Activated CD4-positive, CD25-positive, alpha-beta regulatory T cell treated with anti-CD3 and anti-CD28 coated beads, Interleukin-2, amount 50 U/mL, for 24 hours (primary cell): ENCODE measurements around the gene PRKACA.
A peak's percentile ranks its signal among the peaks of the same experiment; 100 is the strongest.
"Not testable (repeated sequence)": the region's sequence is repeated elsewhere in the genome, so short reads cannot be mapped to it uniquely, and the experiment has no call there.

Experiments used
- ATAC-seq, 2 donors: fragments of 150-1000 bp; cut with Tn5 transposase; one replicate each; pipeline ENCODE4 v1.10.0; 2021; ENCODE audit warnings: mild to moderate bottlenecking in 1 of 2, moderate library complexity in 1 of 2

The PRKACA gene

GRCh38 chr19:14066134-14066533 lies 51.4 kb downstream of the PRKACA start:
- no peak for ATAC-seq

GRCh38 chr19:14063105-14063504 lies 54.5 kb downstream of the PRKACA start:
- no peak for ATAC-seq

GRCh38 chr19:14062558-14062855 lies 55.1 kb downstream of the PRKACA start:
- no peak for ATAC-seq

GRCh38 chr19:14061751-14062557 lies 55.6 kb downstream of the PRKACA start, which contains the start of gene PALM3:
Gene PALM3 (minus strand): TSS chr19:14062076. CDS start chr19:14061980, 96 bp downstream.
- ATAC-seq: no peak

- no peak for ATAC-seq
Observed at GRCh38 chr19:14061081-14061749, 56.3 kb downstream of the PRKACA start.

GRCh38 chr19:14059652-14060155 lies 57.9 kb downstream of the PRKACA start:
- ATAC-seq: no peak

- ATAC-seq: no peak
Observed at GRCh38 chr19:14059093-14059480, 58.5 kb downstream of the PRKACA start.

GRCh38 chr19:14058182-14059092 lies 59.1 kb downstream of the PRKACA start:
- peak in 1 of 2 donors; percentile 52 for ATAC-seq

- no peak for ATAC-seq
Observed at GRCh38 chr19:14056741-14057356, 60.7 kb downstream of the PRKACA start.

GRCh38 chr19:14056069-14056666 lies 61.4 kb downstream of the PRKACA start:
- no peak for ATAC-seq

GRCh38 chr19:14055396-14055795 lies 62.2 kb downstream of the PRKACA start:
- no peak for ATAC-seq

GRCh38 chr19:14054721-14055120 lies 62.8 kb downstream of the PRKACA start:
- ATAC-seq: peak in 1 of 2 donors; percentile 19

- no peak for ATAC-seq
Observed at GRCh38 chr19:14054099-14054498, 63.5 kb downstream of the PRKACA start.

- ATAC-seq: no peak
Observed at GRCh38 chr19:14053500-14053899, 64.1 kb downstream of the PRKACA start.

- ATAC-seq: no peak
Observed at GRCh38 chr19:14053032-14053431, 64.5 kb downstream of the PRKACA start.

- no peak for ATAC-seq
Observed at GRCh38 chr19:14052470-14052869, 65.1 kb downstream of the PRKACA start.

GRCh38 chr19:14051980-14052379 lies 65.6 kb downstream of the PRKACA start:
- no peak for ATAC-seq

GRCh38 chr19:14050961-14051360 lies 66.6 kb downstream of the PRKACA start:
- ATAC-seq: not testable (repeated sequence)

- no peak for ATAC-seq
Observed at GRCh38 chr19:14050512-14050911, 67.0 kb downstream of the PRKACA start.

- peak; percentile 84 to 89 for ATAC-seq
Observed at GRCh38 chr19:14048443-14049153, 69.0 kb downstream of the PRKACA start.

- not testable (repeated sequence) for ATAC-seq
Observed at GRCh38 chr19:14047866-14048265, 69.7 kb downstream of the PRKACA start.
